ENCODE measurements around the gene GRIFIN.

GRIFIN gene

DNA sequence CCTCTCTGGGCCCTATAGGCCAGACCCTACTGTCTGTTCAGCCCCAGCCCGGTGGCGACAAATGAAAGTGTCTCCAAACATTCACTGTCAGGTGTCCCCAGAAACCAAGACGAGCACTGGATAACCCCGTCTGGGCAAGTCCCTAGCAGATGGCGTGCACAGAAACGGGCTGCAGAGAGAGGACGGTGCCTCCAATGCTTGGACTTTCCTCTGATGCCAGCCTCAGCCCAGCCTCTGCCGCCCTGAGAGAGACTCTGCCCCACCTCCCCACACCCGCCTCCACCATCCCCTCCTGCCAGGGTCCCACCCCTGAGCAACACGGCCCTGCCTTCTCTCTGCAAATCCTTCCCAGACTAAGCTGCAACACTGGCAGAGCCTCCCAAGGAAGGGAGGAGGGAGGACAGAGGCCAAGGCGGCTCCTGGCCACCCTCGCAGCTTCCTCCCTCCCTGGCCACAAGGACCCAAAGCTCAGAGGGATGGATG is 36.0 kb upstream of the GRIFIN start:
- DNase-seq: no peak

GRCh38 chr7:2511769-2512168 is 35.6 kb upstream of the GRIFIN start:
- DNase-seq: no peak

- peak; percentile 58 for DNase-seq
These were observed 34.9 kb upstream of the GRIFIN start for GRCh38 chr7:2510909-2511768.

- no peak for DNase-seq
These were observed 34.1 kb upstream of the GRIFIN start for GRCh38 chr7:2510130-2510776.

GRCh38 chr7:2509298-2509906 is 33.2 kb upstream of the GRIFIN start:
- DNase-seq: no peak

GRCh38 chr7:2508327-2509215 is 32.4 kb upstream of the GRIFIN start:
- DNase-seq: peak; percentile 83

GRCh38 chr7:2507917-2508306 is 31.7 kb upstream of the GRIFIN start:
- no peak for DNase-seq

DNA sequence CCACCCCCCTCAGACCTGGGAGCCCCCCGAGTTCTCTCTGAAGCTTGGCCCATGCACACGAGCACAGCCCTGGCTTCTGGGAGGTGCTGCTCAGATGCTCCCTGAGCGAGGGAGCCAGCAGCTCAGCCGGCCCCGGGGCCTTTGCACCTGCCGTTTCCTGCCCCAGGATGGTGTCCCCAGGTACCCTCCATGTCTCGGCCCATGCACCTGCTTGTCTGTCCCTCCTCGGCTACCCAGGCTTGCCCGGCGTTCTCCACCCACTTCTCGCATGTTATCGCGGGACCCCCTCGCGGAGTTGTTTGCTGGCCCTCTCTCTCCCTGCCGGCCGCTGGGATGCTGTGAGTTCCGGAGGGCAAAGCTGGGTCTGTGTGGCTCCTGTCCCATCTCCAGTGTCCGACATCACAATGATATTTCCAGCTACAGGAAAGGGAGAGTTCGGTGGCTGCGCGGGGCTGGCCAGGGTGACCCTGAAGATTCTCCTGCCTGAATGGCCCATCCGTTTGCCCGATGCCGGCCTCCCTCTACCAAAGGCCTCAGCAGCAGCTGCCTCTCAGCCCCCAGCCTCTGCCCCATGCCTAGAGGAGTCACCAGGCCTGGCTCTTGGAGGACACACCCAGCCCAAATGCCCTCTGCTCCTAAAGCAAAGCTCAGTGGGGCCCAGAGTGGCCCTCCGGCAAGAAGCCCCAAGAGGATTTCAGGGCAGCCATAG is 31.2 kb upstream of the GRIFIN start:
- no peak for DNase-seq

DNA sequence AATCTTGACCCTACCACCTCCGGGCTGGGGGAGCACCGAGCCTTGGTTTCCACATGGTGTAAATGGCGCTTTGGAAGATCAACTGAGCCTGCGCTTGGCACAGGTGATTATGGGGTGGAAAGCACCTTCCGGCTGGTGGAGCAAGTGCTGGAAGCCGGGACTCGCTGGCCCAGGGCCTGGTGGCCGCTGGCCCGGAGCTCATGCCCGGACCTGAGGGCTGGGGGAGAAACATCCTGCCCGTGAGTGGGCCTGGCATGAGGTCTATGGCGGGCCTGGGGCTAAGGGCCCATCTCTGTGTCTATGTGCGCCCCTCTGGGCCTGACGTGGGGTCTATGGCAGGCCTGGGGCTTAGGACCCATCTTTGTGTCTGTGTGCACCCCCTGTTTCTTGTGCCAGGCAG is 29.2 kb upstream of the GRIFIN start:
- no peak for DNase-seq

- no peak for DNase-seq
These were observed 28.7 kb upstream of the GRIFIN start for GRCh38 chr7:2504889-2505375.

GRCh38 chr7:2504128-2504888 is 28.1 kb upstream of the GRIFIN start:
- DNase-seq: no peak

DNA sequence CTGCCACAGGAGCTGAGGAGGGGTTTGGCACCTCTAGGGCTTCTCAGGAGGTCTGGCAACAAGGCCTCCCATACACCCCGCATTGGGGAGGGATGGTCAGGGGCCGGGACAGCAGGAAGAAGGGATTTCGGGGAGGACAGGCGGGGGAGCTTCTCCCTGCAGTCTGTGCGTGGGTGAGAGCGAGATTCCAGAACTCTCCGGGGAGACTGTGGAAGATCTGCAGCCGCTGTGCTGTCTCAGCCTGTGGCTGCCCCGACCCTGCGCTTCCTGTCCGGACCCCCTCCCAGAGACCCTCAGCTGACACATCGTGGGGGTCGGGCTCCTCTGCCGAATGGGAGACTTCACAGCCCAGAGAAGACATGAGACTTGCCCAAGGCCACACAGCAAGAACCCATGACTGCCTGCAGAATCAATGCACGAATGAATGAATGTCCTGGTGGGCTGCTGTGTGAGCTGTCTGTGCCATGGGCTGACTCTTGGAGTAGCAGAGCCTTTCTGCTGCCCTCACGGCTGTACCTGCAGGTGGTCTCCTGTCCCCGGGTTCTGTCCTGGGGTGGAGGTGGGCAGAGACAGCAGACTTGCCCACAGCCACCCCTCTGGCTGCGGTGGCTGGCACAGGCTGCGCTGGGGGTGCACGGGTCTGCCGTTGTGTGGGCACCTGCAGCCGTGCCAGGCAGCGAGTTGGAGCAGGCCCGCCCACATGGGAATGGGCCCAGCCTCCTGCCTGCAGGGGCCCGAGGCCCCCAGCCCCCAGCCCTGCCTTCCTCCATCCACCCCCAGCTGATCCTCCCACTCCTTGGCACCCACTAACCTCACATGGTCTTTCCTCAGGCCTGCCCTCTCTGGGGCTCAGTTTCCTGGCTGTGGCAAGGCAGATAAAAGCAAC is 27.1 kb upstream of the GRIFIN start:
- no peak for DNase-seq

DNA sequence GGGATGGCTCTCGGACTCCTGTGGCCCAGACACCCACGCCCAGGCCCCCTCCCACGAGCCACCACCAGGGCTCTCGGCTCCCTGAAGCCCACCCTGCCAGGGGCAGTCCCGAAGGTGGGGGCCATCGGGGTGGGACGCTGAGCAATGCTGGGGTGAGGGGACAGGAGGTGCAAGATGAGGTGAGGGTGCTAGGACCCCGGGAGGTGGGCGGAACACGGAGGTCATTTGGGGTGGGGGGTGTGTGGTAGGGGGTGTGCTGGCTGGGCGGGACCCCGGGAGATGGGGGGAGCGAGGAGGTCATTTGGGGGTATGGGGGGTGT is 26.4 kb upstream of the GRIFIN start:
- no peak for DNase-seq

- DNase-seq: no peak
These were observed 25.9 kb upstream of the GRIFIN start for GRCh38 chr7:2501947-2502646.

DNA sequence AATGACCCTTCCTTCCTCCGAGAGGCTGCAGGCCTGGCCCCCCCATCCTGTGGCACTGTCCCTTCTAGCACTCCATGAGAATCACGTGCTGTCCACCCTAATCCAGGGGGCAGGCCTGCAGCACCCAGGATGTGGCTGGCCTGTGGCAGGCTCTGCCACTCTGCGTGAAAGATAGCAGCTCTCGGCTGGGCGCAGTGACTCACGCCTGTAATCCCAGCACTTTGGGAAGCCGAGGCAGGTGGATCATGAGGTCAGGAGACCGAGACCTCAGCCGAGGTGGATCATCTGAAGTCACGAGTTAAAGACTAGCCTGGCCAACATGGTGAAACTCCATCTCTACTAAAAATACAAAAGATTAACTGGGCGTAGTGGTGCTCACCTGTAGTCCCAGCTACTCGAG is 24.5 kb upstream of the GRIFIN start:
- DNase-seq: no peak

DNA sequence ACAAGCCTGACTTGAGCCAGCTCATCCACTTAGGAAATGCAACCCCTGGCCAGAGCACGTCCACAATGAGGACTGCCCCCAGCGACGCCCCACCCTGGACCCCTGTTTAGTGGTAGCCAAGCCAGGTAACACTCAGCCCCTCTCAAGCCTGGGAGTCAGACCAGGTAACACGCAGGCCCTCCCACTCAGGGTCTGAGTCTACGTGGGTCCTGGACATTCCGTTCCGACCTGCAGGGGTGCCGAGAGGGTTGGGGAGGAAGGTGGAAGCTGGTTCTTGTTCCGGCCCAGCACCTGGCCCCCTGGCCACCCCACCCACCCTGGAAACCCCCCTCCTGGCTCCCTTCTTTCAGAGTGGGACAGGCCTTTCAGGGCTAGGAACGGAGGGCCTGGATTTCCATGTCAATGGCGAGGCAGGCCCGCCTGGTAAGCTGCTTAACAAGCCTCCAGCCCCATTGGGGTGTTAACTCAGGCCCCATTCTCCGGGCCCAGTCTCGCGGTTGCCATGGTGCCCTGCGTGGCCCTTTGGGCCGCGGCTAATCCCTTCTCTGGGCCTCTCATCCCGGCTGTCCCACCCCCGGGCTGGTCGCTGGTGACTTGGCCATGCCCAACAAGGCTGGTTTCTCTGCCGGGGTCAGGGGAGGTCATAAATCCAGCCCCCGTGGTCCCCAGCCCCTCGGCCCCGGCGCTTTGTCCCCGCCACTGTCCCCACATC is 23.7 kb upstream of the GRIFIN start:
- DNase-seq: no peak

DNA sequence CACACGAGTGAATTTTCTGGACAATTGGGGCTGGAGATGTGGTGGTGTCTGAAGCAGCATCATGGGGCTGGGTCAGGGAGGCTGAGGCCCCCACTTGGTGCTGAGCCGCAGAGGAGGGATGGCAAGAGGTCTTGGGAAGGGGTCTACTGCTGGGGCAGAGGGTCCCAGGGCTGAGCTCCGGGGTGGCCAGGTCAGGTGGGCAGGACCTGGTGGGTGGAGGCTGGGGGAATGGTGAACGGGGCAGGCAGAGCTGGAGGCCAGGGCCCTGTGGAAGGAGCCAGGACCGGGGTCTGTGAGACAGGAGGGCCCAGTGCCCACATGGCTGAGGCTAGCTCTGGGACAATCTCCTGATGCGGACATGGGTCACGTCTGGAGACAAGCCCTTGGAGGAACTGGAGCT is 23.0 kb upstream of the GRIFIN start:
- no peak for DNase-seq

- no peak for DNase-seq
These were observed 22.5 kb upstream of the GRIFIN start for GRCh38 chr7:2498708-2499107.

All from CD4-positive, alpha-beta T cell treated with Interleukin-4 for 4 hours (primary cell).